Activated naive CD4-positive, alpha-beta T cell treated with anti-CD3 and anti-CD28 coated beads, Interleukin-2, amount 50 U/mL, for 24 hours (primary cell): ENCODE data around the gene ZZZ3.
"Not testable (repeated sequence)": the region's sequence is repeated elsewhere in the genome, so short reads cannot be mapped to it uniquely, and the experiment has no call there.

Experiments
- H3K27ac Mint-ChIP-seq: one replicate; pipeline ENCODE4 v1.8.0; 2021; ENCODE audit warnings: mild to moderate bottlenecking, mixed read lengths
- H3K27me3 Mint-ChIP-seq: one replicate; pipeline ENCODE4 v1.8.0; 2021; ENCODE audit warnings: mixed read lengths
- H3K36me3 Mint-ChIP-seq: one replicate; pipeline ENCODE4 v1.8.0; 2021; ENCODE audit warnings: mixed read lengths
- H3K4me1 Mint-ChIP-seq: one replicate; pipeline ENCODE4 v1.8.0; 2021; ENCODE audit warnings: mixed read lengths
- H3K4me3 Mint-ChIP-seq: one replicate; pipeline ENCODE4 v1.8.0; 2021; ENCODE audit warnings: mild to moderate bottlenecking, mixed read lengths
- H3K9me3 Mint-ChIP-seq: one replicate; pipeline ENCODE4 v1.8.0; 2021; ENCODE audit warnings: mixed read lengths

ZZZ3 gene

GRCh38 chr1:77682460-77683159, at the start of gene ZZZ3:
ZZZ3 (minus strand) TSS chr1:77682658; CDS start chr1:77633354, 49,304 bp downstream.
- no peaks in the 10 kb centered on the region for H3K9me3 Mint-ChIP-seq
- peak within 1 kb of the TSS; percentile 97 for H3K27ac Mint-ChIP-seq
- no peaks in the 10 kb centered on the region for H3K27me3 Mint-ChIP-seq
- H3K4me1 Mint-ChIP-seq: peaks cover 44% of the 10 kb centered on the region
- peak within 1 kb of the TSS; percentile 96 for H3K4me3 Mint-ChIP-seq
- peaks cover 5% of the 10 kb centered on the region for H3K36me3 Mint-ChIP-seq

DNA sequence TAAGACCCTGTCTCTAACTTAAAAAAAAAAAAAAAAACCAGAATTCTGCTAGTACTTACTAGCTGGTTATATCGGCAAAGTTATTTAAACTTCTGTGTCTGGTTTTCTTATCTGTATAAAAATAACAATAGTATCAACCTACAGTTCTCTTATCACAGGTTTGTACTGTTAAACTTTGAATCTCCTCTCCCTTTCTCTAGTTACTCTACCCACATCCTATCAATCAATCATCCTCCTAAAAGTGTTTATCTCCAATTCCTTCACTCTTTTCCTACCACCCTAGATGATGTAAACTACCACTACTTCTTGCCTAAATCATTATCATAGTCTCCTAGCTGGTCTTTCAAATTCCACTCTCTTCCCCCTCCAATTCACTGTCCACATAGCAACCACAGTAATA, 49.6 kb upstream of the ZZZ3 start:
- peaks cover 6% of the 10 kb centered on the region for H3K36me3 Mint-ChIP-seq

GRCh38 chr1:77725706-77726105, 43.2 kb upstream of the ZZZ3 start:
- Mint-ChIP-seq H3K27ac (no peak overlapping the region), H3K27me3 (no peaks in the 10 kb centered on the region), H3K9me3 (no peaks in the 10 kb centered on the region), H3K4me3 (no peak overlapping the region), H3K4me1 (no peaks in the 10 kb centered on the region), H3K36me3 (peaks cover 12% of the 10 kb centered on the region)

More for the DNA sequence above, 49.6 kb upstream of the ZZZ3 start:
- peak overlapping the region; percentile 47 for H3K27ac Mint-ChIP-seq
- H3K4me3 Mint-ChIP-seq: no peak overlapping the region
- no peaks in the 10 kb centered on the region for H3K27me3 Mint-ChIP-seq
- H3K9me3 Mint-ChIP-seq: no peaks in the 10 kb centered on the region
- no peaks in the 10 kb centered on the region for H3K4me1 Mint-ChIP-seq

DNA sequence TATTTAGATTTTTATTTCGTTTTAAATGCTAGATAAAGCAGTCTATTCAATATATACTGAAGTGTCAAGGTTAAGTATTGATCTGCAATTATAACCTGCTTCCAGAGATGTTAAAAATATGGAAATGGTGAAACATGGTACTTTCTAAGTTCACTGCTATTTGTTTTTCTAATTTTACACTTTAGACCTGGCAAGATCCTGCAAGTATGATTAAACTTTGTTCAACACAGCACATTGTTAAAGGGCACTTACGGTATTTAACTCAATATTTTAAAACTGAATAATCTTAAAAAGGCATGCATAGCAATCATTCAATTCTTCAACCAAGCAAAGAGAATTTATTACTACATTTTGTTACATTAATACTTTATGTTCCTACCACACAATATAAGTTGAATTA, 35.7 kb upstream of the ZZZ3 start:
- no peaks in the 10 kb centered on the region for H3K27me3 Mint-ChIP-seq
- no peaks in the 10 kb centered on the region for H3K4me1 Mint-ChIP-seq
- H3K9me3 Mint-ChIP-seq: no peaks in the 10 kb centered on the region
- peaks cover 14% of the 10 kb centered on the region for H3K36me3 Mint-ChIP-seq
- no peak overlapping the region for H3K4me3 Mint-ChIP-seq
- no peak overlapping the region for H3K27ac Mint-ChIP-seq

GRCh38 chr1:77716065-77716464, 33.6 kb upstream of the ZZZ3 start:
- Mint-ChIP-seq H3K27me3 (no peaks in the 10 kb centered on the region), H3K36me3 (peaks cover 12% of the 10 kb centered on the region), H3K27ac (no peak overlapping the region), H3K4me3 (no peak overlapping the region), H3K4me1 (no peaks in the 10 kb centered on the region), H3K9me3 (no peaks in the 10 kb centered on the region)

DNA sequence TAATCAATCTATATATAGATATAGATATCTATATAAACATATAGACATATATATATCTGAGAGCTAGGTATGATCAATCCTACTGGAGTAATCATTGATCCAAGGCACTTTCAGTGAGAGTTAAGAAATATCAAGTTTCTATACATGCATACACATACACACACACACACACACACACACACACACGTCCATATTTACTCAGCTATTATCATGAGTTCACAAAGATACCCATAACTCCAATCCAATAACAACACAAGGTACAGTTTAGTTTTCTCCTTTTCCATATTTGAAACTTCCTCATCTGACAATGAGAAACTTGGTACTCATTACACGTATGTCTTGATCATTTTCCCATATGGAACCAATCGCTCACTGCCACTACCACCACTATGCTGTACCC, 27.3 kb upstream of the ZZZ3 start:
- no peak overlapping the region for H3K27ac Mint-ChIP-seq
- H3K4me3 Mint-ChIP-seq: no peak overlapping the region
- peaks cover 13% of the 10 kb centered on the region for H3K36me3 Mint-ChIP-seq
- H3K9me3 Mint-ChIP-seq: no peaks in the 10 kb centered on the region
- H3K27me3 Mint-ChIP-seq: no peaks in the 10 kb centered on the region
- H3K4me1 Mint-ChIP-seq: no peaks in the 10 kb centered on the region

GRCh38 chr1:77706321-77706720, 23.9 kb upstream of the ZZZ3 start:
- Mint-ChIP-seq H3K4me3 (no peak overlapping the region), H3K36me3 (peaks cover 9% of the 10 kb centered on the region), H3K27ac (no peak overlapping the region), H3K27me3 (no peaks in the 10 kb centered on the region), H3K9me3 (no peaks in the 10 kb centered on the region), H3K4me1 (no peaks in the 10 kb centered on the region)

GRCh38 chr1:77704736-77705135, 22.3 kb upstream of the ZZZ3 start:
- H3K4me3 Mint-ChIP-seq: no peak overlapping the region
- H3K27ac Mint-ChIP-seq: no peak overlapping the region
- peaks cover 5% of the 10 kb centered on the region for H3K36me3 Mint-ChIP-seq

DNA sequence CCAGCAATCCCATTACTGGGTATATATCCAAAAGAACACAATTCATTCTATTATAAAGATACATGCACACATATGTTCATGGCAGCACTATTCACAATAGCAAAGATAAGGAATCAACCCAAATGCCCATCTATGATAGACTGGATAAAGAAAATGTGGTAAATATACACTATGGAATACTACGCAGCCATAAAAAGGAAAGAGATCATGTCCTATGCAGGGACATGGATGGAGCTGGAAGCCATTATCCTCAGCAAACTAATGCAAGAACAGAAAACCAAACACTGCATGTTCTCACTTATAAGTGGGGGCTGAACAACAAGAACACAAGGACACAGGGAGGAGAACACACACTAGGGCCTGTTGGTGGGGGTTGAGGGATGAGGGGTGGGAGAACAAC, 17.2 kb upstream of the ZZZ3 start:
- H3K9me3 Mint-ChIP-seq, H3K27me3 Mint-ChIP-seq, H3K36me3 Mint-ChIP-seq, H3K4me1 Mint-ChIP-seq, H3K27ac Mint-ChIP-seq, H3K4me3 Mint-ChIP-seq: not testable (repeated sequence)

More at GRCh38 chr1:77704736-77705135, 22.3 kb upstream of the ZZZ3 start:
- Mint-ChIP-seq H3K9me3 (no peaks in the 10 kb centered on the region), H3K27me3 (no peaks in the 10 kb centered on the region), H3K4me1 (no peaks in the 10 kb centered on the region)

- H3K36me3 Mint-ChIP-seq: peaks cover 9% of the 10 kb centered on the region
- H3K4me1 Mint-ChIP-seq: no peaks in the 10 kb centered on the region
- peak overlapping the region; percentile 76 for H3K27ac Mint-ChIP-seq
- H3K9me3 Mint-ChIP-seq: no peaks in the 10 kb centered on the region
- no peaks in the 10 kb centered on the region for H3K27me3 Mint-ChIP-seq
- H3K4me3 Mint-ChIP-seq: no peak overlapping the region
These were observed 15.0 kb upstream of the ZZZ3 start for GRCh38 chr1:77697441-77697840.

- Mint-ChIP-seq H3K27ac (no peak overlapping the region), H3K9me3 (no peaks in the 10 kb centered on the region)
These were observed 6.5 kb upstream of the ZZZ3 start for GRCh38 chr1:77688939-77689338.

DNA sequence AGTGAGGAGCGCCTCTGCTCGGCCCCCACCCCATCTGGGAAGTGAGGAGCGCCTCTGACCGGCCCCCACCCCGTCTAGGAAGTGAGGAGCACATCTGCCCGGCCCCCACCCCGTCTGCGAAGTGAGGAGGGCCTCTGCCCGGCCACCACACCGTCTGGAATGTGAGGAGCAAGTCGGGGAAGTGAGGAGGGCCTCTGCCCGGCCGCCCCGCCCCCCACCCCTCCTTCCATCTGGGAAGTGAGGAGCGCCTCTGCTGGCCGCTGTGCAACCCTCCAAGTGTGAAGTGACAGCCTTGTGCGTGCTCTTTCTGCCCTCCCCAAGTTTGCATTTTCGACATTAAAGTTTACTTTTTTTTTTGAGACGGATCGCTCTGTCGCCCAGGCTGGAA, 5.1 kb upstream of the ZZZ3 start:
- no peaks in the 10 kb centered on the region for H3K27me3 Mint-ChIP-seq
- no peak overlapping the region for H3K27ac Mint-ChIP-seq
- peaks cover 10% of the 10 kb centered on the region for H3K36me3 Mint-ChIP-seq
- H3K4me1 Mint-ChIP-seq: peaks cover 14% of the 10 kb centered on the region
- H3K9me3 Mint-ChIP-seq: no peaks in the 10 kb centered on the region
- peak overlapping the region; percentile 36 for H3K4me3 Mint-ChIP-seq

More at GRCh38 chr1:77688939-77689338, 6.5 kb upstream of the ZZZ3 start:
- H3K4me1 Mint-ChIP-seq: peaks cover 10% of the 10 kb centered on the region
- peaks cover 10% of the 10 kb centered on the region for H3K36me3 Mint-ChIP-seq
- H3K4me3 Mint-ChIP-seq: no peak overlapping the region
- H3K27me3 Mint-ChIP-seq: no peaks in the 10 kb centered on the region

- Mint-ChIP-seq H3K27ac (no peak overlapping the region), H3K9me3 (no peaks in the 10 kb centered on the region)
These were observed 4.5 kb upstream of the ZZZ3 start for GRCh38 chr1:77686796-77687518.

GRCh38 chr1:77683160-77684148, 996 bp upstream of the ZZZ3 start:
- Mint-ChIP-seq H3K27me3 (no peaks in the 10 kb centered on the region), H3K4me1 (peaks cover 36% of the 10 kb centered on the region), H3K4me3 (peak overlapping the region; percentile 96)

More at GRCh38 chr1:77686796-77687518, 4.5 kb upstream of the ZZZ3 start:
- peaks cover 14% of the 10 kb centered on the region for H3K4me1 Mint-ChIP-seq
- no peak overlapping the region for H3K4me3 Mint-ChIP-seq
- no peaks in the 10 kb centered on the region for H3K27me3 Mint-ChIP-seq
- peaks cover 8% of the 10 kb centered on the region for H3K36me3 Mint-ChIP-seq

GRCh38 chr1:77680173-77680572, 2.3 kb downstream of the ZZZ3 start:
- Mint-ChIP-seq H3K4me3 (peak overlapping the region; percentile 46), H3K27me3 (no peaks in the 10 kb centered on the region), H3K9me3 (no peaks in the 10 kb centered on the region), H3K36me3 (peaks cover 5% of the 10 kb centered on the region), H3K27ac (no peak overlapping the region), H3K4me1 (peaks cover 62% of the 10 kb centered on the region)

More at GRCh38 chr1:77683160-77684148, 996 bp upstream of the ZZZ3 start:
- H3K27ac Mint-ChIP-seq: peak overlapping the region; percentile 97
- peaks cover 4% of the 10 kb centered on the region for H3K36me3 Mint-ChIP-seq
- H3K9me3 Mint-ChIP-seq: no peaks in the 10 kb centered on the region
